Activated T-cell treated with anti-CD3 and anti-CD28 coated beads, Interleukin-2, amount 50 U/mL, for 24 hours (primary cell): ENCODE results near the gene SMIM38.
"Not testable (repeated sequence)": the region's sequence is repeated elsewhere in the genome, so short reads cannot be mapped to it uniquely, and the experiment has no call there.

Experiments used
- DNase-seq: peaks from one replicate; pipeline ENCODE4 v3.0.0-alpha.2; 2020
- H3K27ac Mint-ChIP-seq: 2 replicates; pipeline ENCODE4 v1.8.0; 2020; ENCODE audit warnings: mild to moderate bottlenecking, mixed read lengths
- H3K27me3 Mint-ChIP-seq: 2 replicates; pipeline ENCODE4 v1.8.0; 2020; ENCODE audit warnings: mixed read lengths
- H3K36me3 Mint-ChIP-seq: 2 replicates; pipeline ENCODE4 v1.8.0; 2020; ENCODE audit warnings: low read depth, mixed read lengths
- H3K4me1 Mint-ChIP-seq: 2 replicates; pipeline ENCODE4 v1.8.0; 2020; ENCODE audit warnings: low read depth, mixed read lengths
- H3K4me3 Mint-ChIP-seq: 2 replicates; pipeline ENCODE4 v1.8.0; 2020; ENCODE audit warnings: mild to moderate bottlenecking, moderate library complexity, mixed read lengths
- H3K9me3 Mint-ChIP-seq: 2 replicates; pipeline ENCODE4 v1.8.0; 2020; ENCODE audit warnings: mixed read lengths

SMIM38 gene

DNA sequence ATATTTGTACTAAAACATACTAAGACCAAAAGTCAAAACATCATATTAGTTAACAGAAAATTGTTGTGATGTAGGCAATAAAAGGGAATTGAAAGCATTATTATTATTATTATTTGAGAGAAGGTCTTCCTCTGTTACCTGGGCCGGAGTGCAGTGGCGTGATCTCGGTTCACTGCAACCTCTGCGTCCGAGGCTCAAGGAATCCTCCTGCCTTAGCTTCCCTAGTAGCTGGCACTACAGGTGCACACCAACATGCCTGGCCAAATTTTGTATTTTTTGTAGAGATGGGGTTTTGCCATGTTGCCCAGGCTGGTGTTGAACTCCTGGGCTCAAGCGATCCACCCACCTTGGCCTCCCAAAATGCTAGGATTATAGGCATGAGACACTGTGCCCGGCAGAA, 15.6 kb upstream of the SMIM38 start:
- not testable (repeated sequence) for H3K36me3 Mint-ChIP-seq, H3K9me3 Mint-ChIP-seq, H3K4me3 Mint-ChIP-seq, H3K27me3 Mint-ChIP-seq, H3K27ac Mint-ChIP-seq, DNase-seq
- peaks cover 30% of the 10 kb centered on the region for H3K4me1 Mint-ChIP-seq

DNA sequence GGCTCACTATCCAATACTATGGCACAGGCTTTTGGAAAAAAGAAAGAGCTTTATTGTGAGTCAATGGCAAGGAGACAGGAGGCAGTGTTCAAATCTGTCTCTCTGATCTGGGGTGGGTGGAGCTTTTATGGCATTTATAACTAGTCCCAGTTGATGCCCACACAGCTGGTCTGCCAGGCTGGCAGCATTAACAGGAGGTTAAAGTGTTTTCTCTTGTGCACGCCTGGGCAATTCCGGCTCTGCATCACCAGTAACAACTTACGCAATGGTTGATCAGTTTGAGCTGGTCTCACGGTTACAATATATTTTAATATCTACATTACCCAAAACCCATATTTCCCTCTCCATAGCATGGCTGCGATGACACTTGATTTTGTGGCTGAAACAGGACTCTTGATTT, 15.1 kb upstream of the SMIM38 start:
- H3K27me3 Mint-ChIP-seq: no peaks in the 10 kb centered on the region
- H3K27ac Mint-ChIP-seq: no peak overlapping the region
- peaks cover 7% of the 10 kb centered on the region for H3K9me3 Mint-ChIP-seq
- H3K36me3 Mint-ChIP-seq: peaks cover 4% of the 10 kb centered on the region
- peaks cover 25% of the 10 kb centered on the region for H3K4me1 Mint-ChIP-seq
- no peak for DNase-seq
- no peak overlapping the region for H3K4me3 Mint-ChIP-seq

DNA sequence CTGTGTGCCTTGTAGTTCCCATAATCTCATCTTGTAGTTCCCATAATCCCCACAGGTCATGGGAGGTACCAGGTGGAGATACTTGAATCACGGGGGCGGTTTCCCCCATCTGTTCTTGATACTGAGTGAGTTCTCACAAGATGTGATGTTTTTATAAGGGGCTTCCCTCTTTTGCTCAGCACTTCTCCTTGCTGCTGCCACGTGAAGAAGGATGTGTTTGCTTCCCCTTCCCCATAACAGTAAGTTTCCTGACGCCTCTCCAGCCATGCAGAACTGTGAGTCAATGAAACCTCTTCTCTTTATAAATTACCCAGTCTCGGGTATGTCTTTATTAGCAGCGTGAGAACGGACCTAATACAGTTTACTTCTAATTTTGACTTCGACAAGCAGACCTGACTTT, 14.0 kb upstream of the SMIM38 start:
- Mint-ChIP-seq H3K27ac (no peak overlapping the region), H3K27me3 (no peaks in the 10 kb centered on the region), H3K4me1 (peaks cover 16% of the 10 kb centered on the region), H3K36me3 (no peaks in the 10 kb centered on the region), H3K4me3 (no peak overlapping the region), H3K9me3 (peaks cover 15% of the 10 kb centered on the region)
- no peak for DNase-seq

DNA sequence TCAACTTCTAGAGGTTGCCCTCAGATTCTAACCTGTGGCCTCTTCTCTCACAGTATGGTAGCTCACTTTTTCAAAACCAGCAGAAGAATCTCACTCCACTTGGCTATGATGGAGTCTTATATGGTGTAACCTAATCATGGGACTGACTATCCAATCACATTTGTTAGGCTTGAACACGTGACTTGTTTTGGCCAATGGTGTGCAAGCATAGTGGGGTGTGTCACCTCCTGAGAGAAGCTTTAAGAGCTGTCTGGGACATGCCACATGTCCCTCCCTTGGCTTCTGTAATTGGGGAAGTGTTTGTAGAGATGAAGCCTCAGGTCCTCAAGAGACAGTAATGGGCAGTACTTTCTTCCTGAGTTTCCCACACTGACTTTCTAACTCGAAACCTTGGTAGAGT, 12.8 kb upstream of the SMIM38 start:
- Mint-ChIP-seq H3K4me3 (no peak overlapping the region), H3K27me3 (no peaks in the 10 kb centered on the region), H3K9me3 (peaks cover 20% of the 10 kb centered on the region), H3K36me3 (no peaks in the 10 kb centered on the region), H3K27ac (no peak overlapping the region), H3K4me1 (peaks cover 13% of the 10 kb centered on the region)
- no peak for DNase-seq

- H3K9me3 Mint-ChIP-seq: peaks cover 20% of the 10 kb centered on the region
- H3K27ac Mint-ChIP-seq: peak overlapping the region; percentile 77
- DNase-seq: no peak
- H3K4me1 Mint-ChIP-seq: peaks cover 13% of the 10 kb centered on the region
- H3K27me3 Mint-ChIP-seq: peaks cover 5% of the 10 kb centered on the region
- H3K4me3 Mint-ChIP-seq: peak overlapping the region; percentile 3
- H3K36me3 Mint-ChIP-seq: no peaks in the 10 kb centered on the region
Measured at GRCh38 chr11:69144316-69145049, 11.3 kb upstream of the SMIM38 start.

DNA sequence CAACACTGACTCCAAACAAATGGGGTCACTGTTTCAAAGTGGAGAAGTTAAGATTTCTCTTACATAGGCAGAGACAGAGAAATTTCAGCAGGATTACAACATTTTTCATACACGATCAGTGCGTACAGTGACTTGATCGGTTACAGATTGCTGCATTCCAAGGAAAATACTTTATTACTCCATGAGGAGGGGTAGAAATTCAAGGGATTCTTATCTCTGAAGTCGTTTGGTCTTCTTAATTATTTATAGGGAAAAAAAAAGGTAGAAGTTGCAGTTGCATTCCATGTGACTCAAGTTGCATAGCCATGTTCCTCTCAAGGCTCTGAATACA, 10.7 kb upstream of the SMIM38 start:
- peaks cover 13% of the 10 kb centered on the region for H3K4me1 Mint-ChIP-seq
- peaks cover 20% of the 10 kb centered on the region for H3K9me3 Mint-ChIP-seq
- H3K36me3 Mint-ChIP-seq: no peaks in the 10 kb centered on the region
- peak overlapping the region; percentile 77 for H3K27ac Mint-ChIP-seq
- peaks cover 5% of the 10 kb centered on the region for H3K27me3 Mint-ChIP-seq
- no peak for DNase-seq
- no peak overlapping the region for H3K4me3 Mint-ChIP-seq

DNA sequence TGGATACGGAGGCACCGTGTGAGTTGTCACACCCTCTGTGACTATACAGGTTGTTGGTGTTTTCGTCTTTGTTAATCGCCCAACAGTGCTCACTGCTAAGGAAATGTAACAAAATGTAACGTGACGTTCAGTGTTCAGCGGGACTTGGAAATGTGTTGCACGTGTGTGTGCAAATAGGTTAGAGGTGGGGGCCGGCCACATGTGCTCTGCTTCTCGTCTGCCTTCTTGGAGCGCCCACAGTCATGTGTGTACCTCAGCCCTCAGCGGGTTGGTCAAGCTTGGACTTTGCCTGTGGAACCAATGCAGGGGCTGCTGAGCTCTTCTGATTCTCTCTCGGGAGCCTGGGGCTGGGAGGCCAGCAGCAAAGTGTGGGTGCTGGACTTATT, 7.4 kb upstream of the SMIM38 start:
- Mint-ChIP-seq H3K36me3 (no peaks in the 10 kb centered on the region), H3K27me3 (peaks cover 6% of the 10 kb centered on the region), H3K4me3 (no peak overlapping the region), H3K4me1 (peaks cover 11% of the 10 kb centered on the region), H3K9me3 (peaks cover 14% of the 10 kb centered on the region), H3K27ac (no peak overlapping the region)
- no peak for DNase-seq

DNA sequence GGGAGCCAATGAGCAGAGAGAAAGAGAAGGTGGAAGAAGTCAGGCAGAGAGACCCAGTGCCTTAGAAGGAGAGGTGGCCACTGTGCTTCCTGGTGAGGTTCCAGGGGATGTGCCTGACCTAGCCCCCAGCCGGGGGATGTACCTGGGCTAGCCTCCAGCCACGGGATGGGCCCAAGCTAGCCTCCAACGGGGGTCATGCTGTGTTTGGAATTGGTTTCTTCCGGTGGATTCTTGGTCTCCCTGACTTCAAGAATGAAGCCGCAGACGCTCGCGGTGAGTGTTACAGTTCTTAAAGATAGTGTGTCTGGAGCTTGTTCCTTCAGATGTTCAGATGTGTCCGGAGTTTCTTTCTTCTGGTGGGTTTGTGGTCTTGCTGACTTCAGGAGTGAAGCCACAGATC, 6.9 kb upstream of the SMIM38 start:
- Mint-ChIP-seq H3K27ac (no peak overlapping the region), H3K4me3 (no peak overlapping the region), H3K4me1 (peaks cover 11% of the 10 kb centered on the region), H3K27me3 (peaks cover 6% of the 10 kb centered on the region), H3K36me3 (no peaks in the 10 kb centered on the region), H3K9me3 (peaks cover 14% of the 10 kb centered on the region)
- DNase-seq: no peak

- not testable (repeated sequence) for H3K27ac Mint-ChIP-seq
- peak; percentile 17 for DNase-seq
Measured at GRCh38 chr11:69149338-69150045, 6.2 kb upstream of the SMIM38 start.

DNA sequence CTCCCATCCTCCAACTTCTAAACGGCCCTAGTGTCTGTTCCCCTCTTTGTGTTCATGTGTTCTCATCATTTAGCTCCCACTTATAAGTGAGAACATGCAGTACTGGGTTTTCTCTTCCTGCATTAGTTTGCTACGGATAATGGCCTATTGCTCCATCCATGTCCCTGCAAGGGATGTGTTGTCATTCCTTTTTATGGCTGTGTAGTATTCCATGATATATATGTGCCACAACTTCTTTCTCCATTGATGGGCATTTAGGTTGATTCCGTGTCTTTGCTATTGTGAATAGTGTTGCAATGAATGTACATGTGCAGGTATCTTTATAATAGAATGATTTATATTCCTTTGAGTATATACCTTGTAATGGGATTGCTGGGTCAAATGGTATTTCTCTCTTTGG, 5.6 kb upstream of the SMIM38 start:
- no peak overlapping the region for H3K27ac Mint-ChIP-seq
- H3K27me3 Mint-ChIP-seq: peaks cover 6% of the 10 kb centered on the region
- H3K4me1 Mint-ChIP-seq: no peaks in the 10 kb centered on the region
- DNase-seq: no peak
- H3K9me3 Mint-ChIP-seq: peaks cover 14% of the 10 kb centered on the region
- no peak overlapping the region for H3K4me3 Mint-ChIP-seq
- no peaks in the 10 kb centered on the region for H3K36me3 Mint-ChIP-seq

More at GRCh38 chr11:69149338-69150045, 6.2 kb upstream of the SMIM38 start:
- not testable (repeated sequence) for H3K36me3 Mint-ChIP-seq, H3K4me1 Mint-ChIP-seq, H3K4me3 Mint-ChIP-seq, H3K27me3 Mint-ChIP-seq
- peaks cover 14% of the 10 kb centered on the region for H3K9me3 Mint-ChIP-seq

DNA sequence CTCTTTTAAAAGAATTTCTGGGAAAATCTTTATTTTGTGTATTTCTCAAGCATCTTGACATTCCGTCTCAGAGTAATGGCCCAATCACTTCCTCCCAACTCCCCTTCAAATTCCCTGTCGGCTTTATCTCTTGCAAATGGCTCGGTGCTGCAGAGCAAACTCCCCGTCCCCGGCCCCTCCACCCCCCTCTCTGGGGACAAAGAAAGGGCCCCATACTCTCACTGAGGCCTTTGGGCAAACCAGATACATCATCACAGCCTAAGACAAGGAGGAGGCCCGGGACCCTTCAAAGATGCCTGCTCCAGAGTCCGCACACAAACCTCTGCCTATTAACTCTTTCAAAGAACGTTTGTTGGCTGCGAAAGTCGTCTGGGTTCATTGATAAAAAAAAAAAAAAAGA, 3.9 kb upstream of the SMIM38 start:
- peaks cover 5% of the 10 kb centered on the region for H3K9me3 Mint-ChIP-seq
- H3K4me1 Mint-ChIP-seq: peaks cover 10% of the 10 kb centered on the region
- no peaks in the 10 kb centered on the region for H3K36me3 Mint-ChIP-seq
- no peak overlapping the region for H3K4me3 Mint-ChIP-seq
- no peak overlapping the region for H3K27ac Mint-ChIP-seq
- no peak for DNase-seq
- H3K27me3 Mint-ChIP-seq: peaks cover 16% of the 10 kb centered on the region

- no peak overlapping the region for H3K4me3 Mint-ChIP-seq
- no peaks in the 10 kb centered on the region for H3K36me3 Mint-ChIP-seq
- H3K27me3 Mint-ChIP-seq: peaks cover 19% of the 10 kb centered on the region
- no peak overlapping the region for H3K27ac Mint-ChIP-seq
- no peak for DNase-seq
- H3K4me1 Mint-ChIP-seq: peaks cover 10% of the 10 kb centered on the region
- H3K9me3 Mint-ChIP-seq: no peaks in the 10 kb centered on the region
Measured at GRCh38 chr11:69152733-69153421, 2.9 kb upstream of the SMIM38 start.

GRCh38 chr11:69153661-69154060, 2.1 kb upstream of the SMIM38 start:
- H3K4me3 Mint-ChIP-seq: no peak overlapping the region
- H3K27ac Mint-ChIP-seq: no peak overlapping the region
- H3K27me3 Mint-ChIP-seq: peaks cover 22% of the 10 kb centered on the region

GRCh38 chr11:69154211-69154913, 1.4 kb upstream of the SMIM38 start:
- Mint-ChIP-seq H3K36me3 (no peaks in the 10 kb centered on the region), H3K27ac (no peak overlapping the region), H3K9me3 (no peaks in the 10 kb centered on the region), H3K4me1 (peaks cover 10% of the 10 kb centered on the region), H3K27me3 (peaks cover 25% of the 10 kb centered on the region), H3K4me3 (no peak overlapping the region)
- no peak for DNase-seq

More at GRCh38 chr11:69153661-69154060, 2.1 kb upstream of the SMIM38 start:
- H3K4me1 Mint-ChIP-seq: peaks cover 10% of the 10 kb centered on the region
- DNase-seq: no peak
- no peaks in the 10 kb centered on the region for H3K9me3 Mint-ChIP-seq
- H3K36me3 Mint-ChIP-seq: no peaks in the 10 kb centered on the region
